ENCODE measurements around the gene CIRBP. TPM values are rescaled to one million over a fixed set of nuclear protein-coding genes. Genes with fewer than 3 reads are reported as not detected.

The CIRBP gene
- total and polyA plus RNA-seq, 2 donors (not counting 1 experiment from before 2014, with no cell fraction given) = 104 to 298 TPM

DNA sequence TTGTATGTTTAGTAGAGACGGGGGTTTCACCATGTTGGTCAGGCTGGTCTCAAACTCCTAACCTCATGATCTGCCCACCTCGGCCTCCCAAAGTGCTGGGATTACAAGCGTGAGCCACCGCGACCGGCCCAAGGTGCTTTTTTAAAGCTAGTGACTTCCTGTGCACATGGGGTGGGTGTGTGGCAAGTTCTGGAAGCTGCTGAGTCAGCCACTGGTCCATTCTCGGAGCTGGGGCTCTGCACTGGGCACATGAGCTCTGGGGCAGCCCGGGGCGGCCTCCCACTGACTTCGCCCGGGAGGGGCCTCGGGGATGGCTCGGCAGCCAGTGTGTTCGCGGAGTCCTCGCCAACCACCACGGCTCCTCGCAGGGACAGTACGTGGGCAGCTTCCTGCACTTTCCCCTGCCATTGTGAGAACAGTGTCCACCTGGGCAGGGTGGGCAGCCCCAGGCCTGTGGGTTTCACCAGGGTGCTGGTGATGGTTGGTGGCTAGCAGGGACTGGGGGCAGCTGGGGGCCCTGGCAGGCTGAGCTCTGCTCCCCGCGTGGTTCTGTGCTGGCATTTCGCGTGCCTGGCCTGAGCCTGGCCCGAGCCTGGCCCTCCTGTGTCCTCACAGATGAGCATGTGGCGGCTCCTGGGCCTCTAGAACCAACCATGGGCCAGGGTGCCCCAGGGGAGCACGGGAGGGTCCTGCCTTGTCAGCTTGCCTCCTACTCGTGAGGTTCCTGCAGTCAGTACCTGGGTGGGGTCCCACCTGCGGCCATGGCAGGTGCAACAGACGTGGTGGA is 43.5 kb upstream of the CIRBP start:
- TF ChIP-seq, protein P1, sequence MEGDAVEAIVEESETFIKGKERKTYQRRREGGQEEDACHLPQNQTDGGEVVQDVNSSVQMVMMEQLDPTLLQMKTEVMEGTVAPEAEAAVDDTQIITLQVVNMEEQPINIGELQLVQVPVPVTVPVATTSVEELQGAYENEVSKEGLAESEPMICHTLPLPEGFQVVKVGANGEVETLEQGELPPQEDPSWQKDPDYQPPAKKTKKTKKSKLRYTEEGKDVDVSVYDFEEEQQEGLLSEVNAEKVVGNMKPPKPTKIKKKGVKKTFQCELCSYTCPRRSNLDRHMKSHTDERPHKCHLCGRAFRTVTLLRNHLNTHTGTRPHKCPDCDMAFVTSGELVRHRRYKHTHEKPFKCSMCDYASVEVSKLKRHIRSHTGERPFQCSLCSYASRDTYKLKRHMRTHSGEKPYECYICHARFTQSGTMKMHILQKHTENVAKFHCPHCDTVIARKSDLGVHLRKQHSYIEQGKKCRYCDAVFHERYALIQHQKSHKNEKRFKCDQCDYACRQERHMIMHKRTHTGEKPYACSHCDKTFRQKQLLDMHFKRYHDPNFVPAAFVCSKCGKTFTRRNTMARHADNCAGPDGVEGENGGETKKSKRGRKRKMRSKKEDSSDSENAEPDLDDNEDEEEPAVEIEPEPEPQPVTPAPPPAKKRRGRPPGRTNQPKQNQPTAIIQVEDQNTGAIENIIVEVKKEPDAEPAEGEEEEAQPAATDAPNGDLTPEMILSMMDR (conservative IDR thresholded peaks at IDR 0.05 in 1 of 2, IDR thresholded peaks at IDR 0.05 in 1 of 2; ENCODE audit: low read depth in 1 of 2, low read length in 2 of 2) = no peak
- no peak for TF ChIP-seq EZH2 (IDR thresholded peaks at IDR 0.05; ENCODE audit: low read length, missing control alignments)
- Histone ChIP-seq H3K4me2 (ENCODE audit: extremely low read depth, insufficient read depth, low read length) (no peak overlapping the region), H3K27me3 (ENCODE audit: control insufficient read depth, insufficient read depth, low read length) (no peaks in the 10 kb centered on the region), H3K27ac (ENCODE audit: insufficient read depth, low read length) (no peak overlapping the region), H4K20me1 (ENCODE audit: control insufficient read depth, extremely low read depth, insufficient read depth, low read length) (no peaks in the 10 kb centered on the region), H3K4me1 (ENCODE audit: control insufficient read depth, extremely low read depth, insufficient read depth, low read length) (peaks cover 2% of the 10 kb centered on the region), H2AFZ (ENCODE audit: low read length) (no peak overlapping the region), H3K36me3 (ENCODE audit: control insufficient read depth, insufficient read depth, low read length) (peaks cover 39% of the 10 kb centered on the region), H3K9ac (ENCODE audit: insufficient read depth, low read length) (no peak overlapping the region), H3K79me2 (ENCODE audit: control insufficient read depth, insufficient read depth, low read length) (no peaks in the 10 kb centered on the region), H3K9me3 (ENCODE audit: control insufficient read depth, insufficient read depth, low read depth, low read length) (no peaks in the 10 kb centered on the region), H3K4me3 (replicated peaks in 1 of 4; ENCODE audit: control extremely low read depth in 1 of 4, insufficient read depth in 1 of 4, low read depth in 3 of 4, low read length in 4 of 4) (no peak overlapping the region)
- no peak for DNase-seq (ENCODE audit: low read depth in 2 of 2)

- Histone ChIP-seq H3K4me2 (ENCODE audit: extremely low read depth, insufficient read depth, low read length) (no peak overlapping the region), H3K9ac (ENCODE audit: insufficient read depth, low read length) (no peak overlapping the region), H3K79me2 (ENCODE audit: control insufficient read depth, insufficient read depth, low read length) (no peaks in the 10 kb centered on the region), H3K9me3 (ENCODE audit: control insufficient read depth, insufficient read depth, low read depth, low read length) (no peaks in the 10 kb centered on the region), H3K27ac (ENCODE audit: insufficient read depth, low read length) (no peak overlapping the region), H3K36me3 (ENCODE audit: control insufficient read depth, insufficient read depth, low read length) (peaks cover 39% of the 10 kb centered on the region), H3K4me3 (replicated peaks in 1 of 4; ENCODE audit: control extremely low read depth in 1 of 4, insufficient read depth in 1 of 4, low read depth in 3 of 4, low read length in 4 of 4) (no peak overlapping the region), H3K4me1 (ENCODE audit: control insufficient read depth, extremely low read depth, insufficient read depth, low read length) (peaks cover 2% of the 10 kb centered on the region), H3K27me3 (ENCODE audit: control insufficient read depth, insufficient read depth, low read length) (no peaks in the 10 kb centered on the region), H2AFZ (ENCODE audit: low read length) (no peak overlapping the region), H4K20me1 (ENCODE audit: control insufficient read depth, extremely low read depth, insufficient read depth, low read length) (no peaks in the 10 kb centered on the region)
- TF ChIP-seq EZH2 (IDR thresholded peaks at IDR 0.05; ENCODE audit: low read length, missing control alignments) = no peak
- TF ChIP-seq, protein P1 (conservative IDR thresholded peaks at IDR 0.05 in 1 of 2, IDR thresholded peaks at IDR 0.05 in 1 of 2; ENCODE audit: low read depth in 1 of 2, low read length in 2 of 2) = no peak
- no peak for DNase-seq (ENCODE audit: low read depth in 2 of 2)
These were observed 43.0 kb upstream of the CIRBP start for GRCh38 chr19:1226227-1226518.

- no peaks in the 10 kb centered on the region for H3K9me3 ChIP-seq (ENCODE audit: control insufficient read depth, insufficient read depth, low read depth, low read length)
- no peak for TF ChIP-seq EZH2 (IDR thresholded peaks at IDR 0.05; ENCODE audit: low read length, missing control alignments)
- TF ChIP-seq, protein P1 (conservative IDR thresholded peaks at IDR 0.05 in 1 of 2, IDR thresholded peaks at IDR 0.05 in 1 of 2; ENCODE audit: low read depth in 1 of 2, low read length in 2 of 2) = no peak
- no peaks in the 10 kb centered on the region for H3K27me3 ChIP-seq (ENCODE audit: control insufficient read depth, insufficient read depth, low read length)
- H3K4me3 ChIP-seq (replicated peaks in 1 of 4; ENCODE audit: control extremely low read depth in 1 of 4, insufficient read depth in 1 of 4, low read depth in 3 of 4, low read length in 4 of 4) = no peak overlapping the region
- H3K4me2 ChIP-seq (ENCODE audit: extremely low read depth, insufficient read depth, low read length) = no peak overlapping the region
- H3K9ac ChIP-seq (ENCODE audit: insufficient read depth, low read length) = no peak overlapping the region
- no peaks in the 10 kb centered on the region for H4K20me1 ChIP-seq (ENCODE audit: control insufficient read depth, extremely low read depth, insufficient read depth, low read length)
- no peaks in the 10 kb centered on the region for H3K79me2 ChIP-seq (ENCODE audit: control insufficient read depth, insufficient read depth, low read length)
- H3K4me1 ChIP-seq (ENCODE audit: control insufficient read depth, extremely low read depth, insufficient read depth, low read length) = peaks cover under 1% of the 10 kb centered on the region
- no peak overlapping the region for H3K27ac ChIP-seq (ENCODE audit: insufficient read depth, low read length)
- H3K36me3 ChIP-seq (ENCODE audit: control insufficient read depth, insufficient read depth, low read length) = peaks cover 35% of the 10 kb centered on the region
- DNase-seq (ENCODE audit: low read depth in 2 of 2) = no peak
- no peak overlapping the region for H2AFZ ChIP-seq (ENCODE audit: low read length)
These were observed 42.4 kb upstream of the CIRBP start for GRCh38 chr19:1226522-1227303.
